Neural progenitor cell (in vitro differentiated cells): ENCODE data around the gene HTR6. TPM values are rescaled to one million over a fixed set of nuclear protein-coding genes. Genes with fewer than 3 reads are reported as not detected.

Experiments
- DNase-seq: peaks from one replicate; pipeline ENCODE4 v3.0.0-alpha.2; 2016; ENCODE audit warnings: low spot score
- H2AFZ ChIP-seq: fragments of 200-600 bp; sonication (generic); replicated peaks from 2 replicates; pipeline ENCODE4 v1.6.1; 2016; ENCODE audit warnings: antibody characterized with exemption
- H3F3A ChIP-seq: fragments of 200-600 bp; sonication (generic); 2 replicates; pipeline ENCODE4 v1.6.1; 2016; ENCODE audit warnings: antibody characterized with exemption, low read depth
- H3K27ac ChIP-seq: fragments of 200-600 bp; sonication (generic); 2 replicates; pipeline ENCODE4 v1.5.1; 2016; ENCODE audit warnings: mild to moderate bottlenecking
- H3K27me3 ChIP-seq: fragments of 200-600 bp; sonication (generic); 2 replicates; pipeline ENCODE4 v1.6.1; 2016; ENCODE audit warnings: mild to moderate bottlenecking, moderate library complexity
- H3K36me3 ChIP-seq: fragments of 200-600 bp; sonication (generic); 2 replicates; pipeline ENCODE4 v1.5.1; 2016
- H3K4me1 ChIP-seq: fragments of 200-600 bp; sonication (generic); 2 replicates; pipeline ENCODE4 v1.6.1; 2016; ENCODE audit warnings: mixed run types
- H3K4me2 ChIP-seq: fragments of 200-600 bp; sonication (generic); 2 replicates; pipeline ENCODE4 v1.6.1; 2016
- H3K4me3 ChIP-seq: fragments of 200-600 bp; sonication (generic); 2 replicates; pipeline ENCODE4 v1.5.1; 2016
- H3K79me2 ChIP-seq: fragments of 200-600 bp; sonication (generic); 2 replicates; pipeline ENCODE4 v1.6.1; 2016; ENCODE audit warnings: low read depth
- H3K9ac ChIP-seq: fragments of 200-600 bp; sonication (generic); 2 replicates; pipeline ENCODE4 v1.6.1; 2016
- H3K9me3 ChIP-seq: fragments of 200-600 bp; sonication (generic); 2 replicates; pipeline ENCODE4 v1.5.1; 2016; ENCODE audit warnings: low read depth
- H4K20me1 ChIP-seq: fragments of 200-600 bp; sonication (generic); 2 replicates; pipeline ENCODE4 v1.6.1; 2016; ENCODE audit warnings: low read depth
- H3K27ac Mint-ChIP-seq: 3 replicates; pipeline ENCODE4 v1.8.0; 2021; ENCODE audit warnings: mixed read lengths
- H3K27me3 Mint-ChIP-seq: 2 replicates; pipeline ENCODE4 v1.8.0; 2022; ENCODE audit warnings: low read depth, mild to moderate bottlenecking, inconsistent platforms, moderate library complexity, mixed read lengths; ENCODE audit not compliant: insufficient read depth
- H3K36me3 Mint-ChIP-seq: 3 replicates; pipeline ENCODE4 v1.8.0; 2021; ENCODE audit warnings: mixed read lengths
- H3K4me1 Mint-ChIP-seq: 3 replicates; pipeline ENCODE4 v1.8.0; 2021; ENCODE audit warnings: mixed read lengths
- H3K4me3 Mint-ChIP-seq: 3 replicates; pipeline ENCODE4 v1.8.0; 2021; ENCODE audit warnings: mild to moderate bottlenecking, moderate library complexity, mixed read lengths
- H3K9me3 Mint-ChIP-seq: 3 replicates; pipeline ENCODE4 v1.8.0; 2020; ENCODE audit warnings: mixed read lengths
- EZH2 ChIP-seq: fragments of 200-600 bp; sonication (generic); IDR thresholded peaks from 2 replicates; pipeline ENCODE4 v1.6.1; 2017; ENCODE audit warnings: antibody characterized with exemption, mild to moderate bottlenecking, moderate library complexity
- EZH2phosphoT487 ChIP-seq: fragments of 200-600 bp; sonication (generic); IDR thresholded peaks from 2 replicates; pipeline ENCODE4 v1.6.1; 2017; ENCODE audit warnings: antibody characterized with exemption
- total RNA-seq: library from RNA; depleted of rRNA; stranded (reverse); fragments of >200 nt; gene quantifications from 2 replicates; pipeline ENCODE4 v1.2.3, GENCODE V29; 2015; ENCODE audit warnings: low replicate concordance
- TF ChIP-seq, protein P1 (sequence below): fragments of 200-600 bp; sonication (generic); IDR thresholded peaks from 2 replicates; pipeline ENCODE4 v1.5.1; 2017; ENCODE audit warnings: antibody characterized with exemption, mild to moderate bottlenecking

Gene HTR6
- total RNA-seq, 1 donor from 2014 or later = not detected

DNA sequence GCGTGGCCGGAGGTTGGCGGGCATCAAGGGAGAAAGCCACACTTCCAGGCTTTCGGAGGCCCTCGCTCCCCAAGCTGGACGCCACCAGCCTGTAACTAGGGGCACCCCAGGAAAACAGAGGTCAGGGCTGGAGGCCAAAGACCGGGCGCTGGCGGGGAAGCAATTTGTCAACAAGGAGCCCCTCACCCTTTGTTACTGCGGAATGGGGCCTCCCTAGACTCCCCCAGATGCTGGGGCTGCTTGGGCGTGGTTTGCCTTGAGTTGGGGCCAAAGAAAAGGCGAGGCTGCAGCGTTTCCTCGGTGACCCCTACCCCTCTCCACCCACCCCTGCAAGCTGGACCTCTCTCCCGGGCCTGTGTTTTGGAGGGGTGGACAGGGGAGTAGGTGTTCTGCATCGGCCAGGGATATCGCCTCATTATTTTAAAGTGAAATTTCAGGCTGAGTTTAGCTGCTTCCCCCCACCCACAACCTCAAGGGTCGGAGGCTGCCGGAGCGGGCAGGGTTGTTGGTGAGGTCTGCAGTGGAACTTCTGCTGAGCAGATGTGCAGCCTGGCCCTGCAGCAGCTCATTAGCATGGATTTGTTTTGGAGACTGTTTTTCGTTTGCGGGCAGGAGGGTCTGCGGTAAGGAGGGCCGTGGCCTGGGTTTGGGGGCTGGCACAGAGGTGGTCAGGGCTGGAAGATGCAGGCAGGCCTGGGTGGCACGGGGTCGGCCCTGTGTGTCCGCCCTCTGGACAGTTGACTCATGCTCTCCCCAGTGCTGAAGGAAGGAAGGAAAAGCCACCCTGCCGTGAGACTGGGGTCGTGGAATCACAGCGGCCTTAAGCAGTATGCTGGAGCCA is 19.0 kb upstream of the HTR6 start:
- no peak overlapping the region for H3K9ac ChIP-seq
- peak overlapping the region; percentile 73 for H2AFZ ChIP-seq
- no peak overlapping the region for H3K27ac Mint-ChIP-seq
- H3K27ac ChIP-seq = no peak overlapping the region
- peaks cover 8% of the 10 kb centered on the region for H4K20me1 ChIP-seq
- no peaks in the 10 kb centered on the region for H3K9me3 Mint-ChIP-seq
- peak overlapping the region; percentile 62 for H3K4me3 ChIP-seq
- no peaks in the 10 kb centered on the region for H3K79me2 ChIP-seq
- DNase-seq = peak; percentile 36
- H3K27me3 Mint-ChIP-seq = peaks cover 29% of the 10 kb centered on the region
- H3K36me3 Mint-ChIP-seq = no peaks in the 10 kb centered on the region
- H3K4me2 ChIP-seq = peak overlapping the region; percentile 95
- H3K9me3 ChIP-seq = no peaks in the 10 kb centered on the region
- TF ChIP-seq EZH2 (peak; percentile 13), EZH2phosphoT487 (no peak)
- TF ChIP-seq, protein P1, sequence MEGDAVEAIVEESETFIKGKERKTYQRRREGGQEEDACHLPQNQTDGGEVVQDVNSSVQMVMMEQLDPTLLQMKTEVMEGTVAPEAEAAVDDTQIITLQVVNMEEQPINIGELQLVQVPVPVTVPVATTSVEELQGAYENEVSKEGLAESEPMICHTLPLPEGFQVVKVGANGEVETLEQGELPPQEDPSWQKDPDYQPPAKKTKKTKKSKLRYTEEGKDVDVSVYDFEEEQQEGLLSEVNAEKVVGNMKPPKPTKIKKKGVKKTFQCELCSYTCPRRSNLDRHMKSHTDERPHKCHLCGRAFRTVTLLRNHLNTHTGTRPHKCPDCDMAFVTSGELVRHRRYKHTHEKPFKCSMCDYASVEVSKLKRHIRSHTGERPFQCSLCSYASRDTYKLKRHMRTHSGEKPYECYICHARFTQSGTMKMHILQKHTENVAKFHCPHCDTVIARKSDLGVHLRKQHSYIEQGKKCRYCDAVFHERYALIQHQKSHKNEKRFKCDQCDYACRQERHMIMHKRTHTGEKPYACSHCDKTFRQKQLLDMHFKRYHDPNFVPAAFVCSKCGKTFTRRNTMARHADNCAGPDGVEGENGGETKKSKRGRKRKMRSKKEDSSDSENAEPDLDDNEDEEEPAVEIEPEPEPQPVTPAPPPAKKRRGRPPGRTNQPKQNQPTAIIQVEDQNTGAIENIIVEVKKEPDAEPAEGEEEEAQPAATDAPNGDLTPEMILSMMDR = no peak
- H3K4me1 Mint-ChIP-seq = peaks cover 24% of the 10 kb centered on the region
- H3F3A ChIP-seq = peaks cover 41% of the 10 kb centered on the region
- H3K4me3 Mint-ChIP-seq = peak overlapping the region; percentile 94
- peaks cover 24% of the 10 kb centered on the region for H3K4me1 ChIP-seq
- H3K36me3 ChIP-seq = no peaks in the 10 kb centered on the region
- H3K27me3 ChIP-seq = peaks cover 68% of the 10 kb centered on the region

DNA sequence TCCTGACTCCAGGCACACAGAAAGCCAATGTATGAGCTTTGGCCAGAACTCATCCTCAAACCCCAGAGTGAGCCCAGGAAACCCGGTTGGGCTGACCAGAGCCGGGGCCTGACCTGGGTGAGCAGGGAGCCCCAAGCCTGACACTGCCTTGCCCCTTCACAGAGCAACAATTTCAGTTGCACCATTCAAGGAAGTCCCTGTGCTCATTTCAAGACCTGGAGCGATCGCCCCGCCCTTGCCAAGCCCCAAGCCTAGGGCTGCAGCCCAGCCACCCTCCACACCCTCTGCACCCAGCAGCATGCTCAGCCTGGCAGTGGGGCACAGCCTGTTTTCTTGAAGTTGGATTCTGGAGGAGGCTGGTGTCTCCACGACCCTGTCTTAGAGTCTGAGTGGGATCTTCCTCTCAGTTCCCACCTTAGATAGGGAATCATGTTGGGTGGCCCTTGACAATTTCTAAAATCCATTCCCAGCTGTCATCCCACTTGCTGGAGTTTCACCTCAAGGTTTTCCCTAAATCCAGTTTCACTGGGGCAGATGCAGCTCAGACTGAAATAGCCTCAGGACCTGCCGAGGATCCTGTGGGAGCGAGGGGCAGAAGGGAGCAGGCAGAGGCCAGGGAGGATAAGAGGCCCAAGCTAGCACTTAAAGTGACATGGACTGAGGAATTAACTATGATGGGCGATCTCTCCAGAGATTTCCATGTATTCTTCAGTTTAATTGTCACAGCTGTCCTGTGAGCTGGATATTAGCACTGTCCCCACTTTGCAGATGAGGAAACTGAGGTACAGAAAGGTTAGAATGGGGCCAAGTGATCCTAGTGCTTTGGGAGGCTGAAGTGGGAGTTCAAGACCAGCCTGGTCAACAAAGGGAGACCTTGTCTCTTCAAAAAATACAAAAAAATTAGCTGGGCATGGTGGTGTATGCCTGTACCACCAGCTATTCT is 18.0 kb upstream of the HTR6 start:
- Mint-ChIP-seq H3K27me3 (peaks cover 25% of the 10 kb centered on the region), H3K4me3 (peak overlapping the region; percentile 94), H3K4me1 (peaks cover 22% of the 10 kb centered on the region), H3K27ac (no peak overlapping the region), H3K9me3 (no peaks in the 10 kb centered on the region), H3K36me3 (no peaks in the 10 kb centered on the region)
- no peaks in the 10 kb centered on the region for H4K20me1 ChIP-seq
- DNase-seq = no peak
- peaks cover 19% of the 10 kb centered on the region for H3K4me1 ChIP-seq
- H3K79me2 ChIP-seq = no peaks in the 10 kb centered on the region
- no peak overlapping the region for H3K9ac ChIP-seq
- no peaks in the 10 kb centered on the region for H3K36me3 ChIP-seq
- no peaks in the 10 kb centered on the region for H3K9me3 ChIP-seq
- TF ChIP-seq EZH2 = no peak
- TF ChIP-seq, protein P1 = no peak
- TF ChIP-seq EZH2phosphoT487 = no peak
- H2AFZ ChIP-seq = no peak overlapping the region
- H3K27me3 ChIP-seq = peaks cover 58% of the 10 kb centered on the region
- no peak overlapping the region for H3K4me3 ChIP-seq
- H3F3A ChIP-seq = peaks cover 32% of the 10 kb centered on the region
- H3K4me2 ChIP-seq = no peak overlapping the region
- no peak overlapping the region for H3K27ac ChIP-seq

DNA sequence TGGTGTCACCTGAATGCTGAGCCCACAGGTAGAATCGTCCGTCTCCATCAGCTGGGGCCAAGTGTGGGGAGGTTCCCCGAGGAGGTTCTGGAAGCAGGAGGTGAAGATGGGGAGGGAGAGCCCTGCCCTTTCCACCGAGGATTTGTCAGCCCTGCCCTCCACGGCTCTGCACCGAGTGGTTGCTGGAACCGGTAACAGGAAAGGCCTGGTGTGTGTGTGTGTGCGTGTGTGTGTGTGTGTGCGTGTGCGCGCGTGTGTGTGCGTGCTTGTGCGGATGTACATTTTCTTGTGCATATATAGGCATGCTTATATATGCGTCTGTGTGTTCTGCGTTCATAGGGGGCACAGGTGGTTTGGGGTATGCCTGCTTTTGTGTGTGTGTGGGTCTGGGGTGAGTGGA is 17.0 kb upstream of the HTR6 start:
- TF ChIP-seq, protein P1 = no peak
- TF ChIP-seq EZH2 (no peak), EZH2phosphoT487 (no peak)
- no peaks in the 10 kb centered on the region for H3K36me3 ChIP-seq
- H3K27ac ChIP-seq = no peak overlapping the region
- Mint-ChIP-seq H3K27ac (no peak overlapping the region), H3K36me3 (no peaks in the 10 kb centered on the region), H3K4me1 (peaks cover 22% of the 10 kb centered on the region), H3K9me3 (no peaks in the 10 kb centered on the region), H3K4me3 (no peak overlapping the region), H3K27me3 (peaks cover 22% of the 10 kb centered on the region)
- H3K4me2 ChIP-seq = no peak overlapping the region
- no peak overlapping the region for H3K4me3 ChIP-seq
- H3K79me2 ChIP-seq = no peaks in the 10 kb centered on the region
- H2AFZ ChIP-seq = no peak overlapping the region
- H3K9ac ChIP-seq = no peak overlapping the region
- peaks cover 19% of the 10 kb centered on the region for H3K4me1 ChIP-seq
- DNase-seq = no peak
- H4K20me1 ChIP-seq = no peaks in the 10 kb centered on the region
- no peaks in the 10 kb centered on the region for H3K9me3 ChIP-seq
- H3K27me3 ChIP-seq = peaks cover 48% of the 10 kb centered on the region
- peaks cover 31% of the 10 kb centered on the region for H3F3A ChIP-seq
